SU-DHL-6 (cell line): Measurements from ENCODE around the gene ZNF341.

ENCODE experiments used
- CTCF ChIP-seq: fragments of 200-600 bp; sonication (generic); IDR thresholded peaks from one replicate; pipeline ENCODE4 v1.5.1; 2017; ENCODE audit warnings: antibody characterized with exemption, mild to moderate bottlenecking, low read length, moderate library complexity; ENCODE audit not compliant: insufficient read depth, poor library complexity, severe bottlenecking
- EZH2phosphoT487 ChIP-seq: fragments of 200-600 bp; sonication (generic), shearing (Covaris generic); conservative IDR thresholded peaks from 2 replicates; pipeline ENCODE4 v1.6.1; 2018; ENCODE audit warnings: mild to moderate bottlenecking, antibody characterized with exemption, low read length, moderate library complexity, mixed read lengths

DNA sequence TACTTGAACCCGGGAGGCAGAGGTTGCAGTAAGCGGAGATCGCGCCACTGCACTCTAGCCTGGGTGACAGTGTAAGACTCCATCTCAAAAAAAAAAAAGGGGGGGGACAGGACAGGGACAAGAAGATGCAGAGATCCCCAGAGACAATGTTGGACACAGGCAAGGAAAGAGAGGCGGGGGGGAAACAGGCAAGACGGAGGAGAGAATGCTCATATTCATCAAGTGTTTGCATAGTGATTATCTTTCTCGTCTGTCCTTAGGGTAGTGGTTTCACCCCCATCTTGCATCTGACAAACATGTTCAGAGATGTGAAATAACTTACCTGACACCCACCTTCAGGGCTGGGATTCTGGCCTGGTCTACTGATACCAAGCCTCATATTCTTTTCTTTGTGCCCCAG, 108.4 kb downstream of the ZNF341 start:
- no peak for TF ChIP-seq CTCF
- no peak for TF ChIP-seq EZH2phosphoT487
